ENCODE measurements around the gene ZNF565.
"Not testable (repeated sequence)": the region's sequence is repeated elsewhere in the genome, so short reads cannot be mapped to it uniquely, and the experiment has no call there.

ZNF565 gene

DNA sequence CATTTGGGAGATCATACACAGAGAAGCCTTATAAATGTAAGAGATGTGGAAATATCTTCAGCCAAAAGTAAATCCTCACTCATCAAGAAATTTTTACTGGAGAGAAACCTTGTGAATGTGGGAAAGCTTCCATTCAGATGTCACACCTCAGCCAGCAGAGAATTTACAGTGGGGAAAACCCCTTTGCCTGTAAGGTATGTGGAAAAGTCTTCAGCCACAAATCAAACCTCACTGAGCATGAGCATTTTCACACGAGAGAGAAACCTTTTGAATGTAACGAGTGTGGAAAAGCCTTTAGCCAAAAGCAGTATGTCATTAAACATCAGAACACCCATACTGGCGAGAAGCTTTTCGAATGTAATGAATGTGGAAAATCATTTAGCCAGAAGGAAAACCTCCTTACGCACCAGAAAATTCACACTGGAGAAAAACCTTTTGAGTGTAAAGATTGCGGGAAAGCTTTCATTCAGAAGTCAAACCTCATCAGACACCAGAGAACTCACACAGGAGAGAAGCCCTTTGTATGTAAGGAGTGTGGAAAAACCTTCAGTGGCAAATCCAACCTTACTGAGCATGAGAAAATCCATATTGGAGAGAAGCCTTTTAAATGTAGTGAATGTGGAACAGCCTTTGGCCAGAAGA lies 22.0 kb upstream of the ZNF565 start:
- no peak overlapping the region for H3K4me3 ChIP-seq (ENCODE audit: low read depth, low read length)
- TF ChIP-seq, protein P1, sequence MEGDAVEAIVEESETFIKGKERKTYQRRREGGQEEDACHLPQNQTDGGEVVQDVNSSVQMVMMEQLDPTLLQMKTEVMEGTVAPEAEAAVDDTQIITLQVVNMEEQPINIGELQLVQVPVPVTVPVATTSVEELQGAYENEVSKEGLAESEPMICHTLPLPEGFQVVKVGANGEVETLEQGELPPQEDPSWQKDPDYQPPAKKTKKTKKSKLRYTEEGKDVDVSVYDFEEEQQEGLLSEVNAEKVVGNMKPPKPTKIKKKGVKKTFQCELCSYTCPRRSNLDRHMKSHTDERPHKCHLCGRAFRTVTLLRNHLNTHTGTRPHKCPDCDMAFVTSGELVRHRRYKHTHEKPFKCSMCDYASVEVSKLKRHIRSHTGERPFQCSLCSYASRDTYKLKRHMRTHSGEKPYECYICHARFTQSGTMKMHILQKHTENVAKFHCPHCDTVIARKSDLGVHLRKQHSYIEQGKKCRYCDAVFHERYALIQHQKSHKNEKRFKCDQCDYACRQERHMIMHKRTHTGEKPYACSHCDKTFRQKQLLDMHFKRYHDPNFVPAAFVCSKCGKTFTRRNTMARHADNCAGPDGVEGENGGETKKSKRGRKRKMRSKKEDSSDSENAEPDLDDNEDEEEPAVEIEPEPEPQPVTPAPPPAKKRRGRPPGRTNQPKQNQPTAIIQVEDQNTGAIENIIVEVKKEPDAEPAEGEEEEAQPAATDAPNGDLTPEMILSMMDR (IDR thresholded peaks at IDR 0.05; ENCODE audit: borderline replicate concordance, insufficient read depth, low read depth, low read length), result no peak

DNA sequence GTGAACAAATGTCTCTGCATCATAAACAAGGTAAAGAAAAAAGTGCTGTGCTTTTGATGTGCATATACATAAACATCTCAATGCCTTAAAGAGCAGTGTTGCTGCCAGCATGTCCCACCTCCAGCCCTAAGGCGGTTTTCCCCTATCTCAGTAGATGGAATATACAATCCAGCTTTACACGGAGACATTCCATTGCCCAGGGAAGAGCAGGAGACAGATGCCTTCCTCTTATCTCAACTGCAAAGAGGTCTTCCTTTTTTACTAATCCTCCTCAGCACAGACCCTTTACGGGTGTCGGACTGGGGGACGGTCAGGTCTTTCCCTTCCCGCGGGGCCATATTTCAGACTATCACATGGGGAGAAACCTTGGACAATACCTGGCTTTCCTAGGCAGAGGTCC lies 19.2 kb upstream of the ZNF565 start:
- H3K4me3 ChIP-seq (ENCODE audit: low read depth, low read length), result not testable (repeated sequence)

DNA sequence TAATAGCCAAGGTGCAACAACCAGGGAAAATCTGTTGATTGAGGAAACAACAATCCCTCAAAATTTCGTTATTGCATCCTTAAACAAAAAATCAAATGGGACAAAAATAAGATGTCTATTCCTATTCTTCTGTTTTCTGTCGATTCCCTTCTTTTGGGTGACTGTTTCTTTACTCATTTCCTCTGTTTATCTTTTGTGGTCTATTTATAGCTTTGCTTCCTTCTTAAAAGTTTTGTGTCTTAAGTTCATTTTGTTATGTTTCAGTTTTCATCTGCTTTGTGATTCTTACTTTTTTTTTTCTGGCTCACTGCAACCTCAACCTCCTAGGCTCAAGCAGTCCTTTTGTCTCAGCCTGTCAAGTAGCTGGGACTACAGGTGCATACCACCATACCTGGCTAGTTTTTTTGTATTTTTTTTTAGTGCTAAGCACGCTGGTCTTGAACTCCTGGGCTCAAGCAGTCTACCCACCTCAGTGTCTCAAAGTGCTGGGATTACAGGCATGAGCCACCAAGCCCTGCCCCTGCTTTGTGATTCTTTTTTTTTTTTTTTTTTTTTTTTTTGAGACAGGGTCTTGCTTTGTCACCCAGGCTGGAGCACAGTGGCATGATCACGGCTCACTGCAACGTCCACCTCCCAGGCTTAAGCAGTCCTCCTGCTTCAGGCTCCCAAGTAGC lies 10.9 kb upstream of the ZNF565 start:
- H3K4me3 ChIP-seq (ENCODE audit: low read depth, low read length), result no peak overlapping the region
- TF ChIP-seq, protein P1 (IDR thresholded peaks at IDR 0.05; ENCODE audit: borderline replicate concordance, insufficient read depth, low read depth, low read length), result no peak

DNA sequence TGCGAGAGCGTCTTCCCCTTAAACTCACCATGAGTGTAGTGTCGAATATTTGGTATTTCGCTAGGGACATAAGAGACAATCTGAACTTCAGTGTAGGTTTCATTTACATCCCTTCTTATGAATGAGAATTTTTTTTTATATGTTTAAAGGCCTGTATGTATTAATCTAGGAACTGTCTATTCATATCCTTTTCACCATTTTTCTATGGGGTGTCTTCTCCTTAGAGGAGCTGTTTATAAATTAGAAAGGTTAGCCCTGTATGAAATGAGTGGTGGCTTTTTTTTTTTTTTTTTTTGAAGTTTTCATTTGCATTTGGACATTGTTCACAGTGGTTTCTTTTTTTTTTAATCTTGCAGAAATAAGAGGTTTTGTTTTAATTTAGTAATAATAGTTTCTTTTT lies 8.0 kb upstream of the ZNF565 start:
- TF ChIP-seq, protein P1 (IDR thresholded peaks at IDR 0.05; ENCODE audit: borderline replicate concordance, insufficient read depth, low read depth, low read length), result no peak
- no peak overlapping the region for H3K4me3 ChIP-seq (ENCODE audit: low read depth, low read length)

DNA sequence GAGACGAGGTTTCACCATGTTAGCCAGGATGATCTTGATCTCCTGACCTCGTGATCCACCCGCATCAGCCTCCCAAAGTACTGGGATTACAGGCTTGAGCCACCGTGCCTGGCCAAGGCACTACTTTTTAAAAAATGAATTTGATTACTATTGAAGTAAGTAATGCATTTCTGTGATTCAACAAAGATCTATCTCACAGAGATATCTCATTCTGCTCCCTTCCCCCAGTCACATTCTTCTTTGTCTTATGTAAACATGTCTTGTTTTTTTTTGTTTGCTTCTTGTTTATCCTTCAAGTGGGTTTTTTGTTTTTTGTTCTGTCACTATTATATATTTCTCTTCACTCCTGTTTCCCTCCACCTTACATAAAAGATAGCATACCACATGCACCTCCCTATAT lies 7.0 kb upstream of the ZNF565 start:
- H3K4me3 ChIP-seq (ENCODE audit: low read depth, low read length), result no peak overlapping the region
- TF ChIP-seq, protein P1 (IDR thresholded peaks at IDR 0.05; ENCODE audit: borderline replicate concordance, insufficient read depth, low read depth, low read length), result no peak

DNA sequence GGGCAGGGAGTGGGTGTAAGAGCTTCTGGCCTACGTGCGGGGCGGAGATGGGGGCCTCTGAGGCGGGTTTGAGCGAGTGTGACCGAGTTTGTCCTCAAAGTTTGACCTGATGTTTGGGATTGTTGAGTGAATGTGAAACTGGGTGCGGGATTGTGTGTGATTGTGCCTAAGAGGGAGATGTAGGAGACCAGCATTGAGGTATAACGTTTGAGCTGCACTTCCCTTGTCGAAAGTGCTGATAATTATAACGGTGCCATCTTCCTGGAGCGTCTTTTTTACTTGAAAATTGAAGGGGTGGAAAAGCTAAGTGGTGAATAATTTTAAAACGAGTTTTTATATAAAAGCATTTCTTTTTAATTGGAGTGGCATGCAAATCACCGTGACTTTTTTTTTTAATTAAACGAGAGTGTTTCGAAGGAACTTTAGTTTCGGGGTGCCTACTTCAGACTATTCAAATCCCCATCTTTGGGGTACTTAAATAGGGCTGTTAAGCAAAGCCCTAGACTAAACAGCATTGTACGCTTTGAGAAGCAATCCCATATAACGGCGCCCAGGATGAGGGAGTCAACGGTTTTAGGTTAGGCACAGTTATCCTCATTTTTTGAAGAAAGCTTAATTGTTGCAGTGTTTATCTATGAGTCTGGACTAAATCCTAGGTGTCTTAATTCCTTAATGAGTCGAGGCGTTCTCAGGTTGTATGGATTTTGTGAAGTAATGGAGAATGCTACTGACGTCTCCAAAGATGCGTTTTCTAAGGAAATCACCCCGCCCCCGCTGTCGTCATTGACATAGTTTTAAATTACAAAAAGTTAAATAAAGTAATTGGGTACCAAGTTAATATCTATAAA lies 1.0 kb upstream of the ZNF565 start:
- peak overlapping the region; percentile 78 for H3K4me3 ChIP-seq (ENCODE audit: low read depth, low read length)
- TF ChIP-seq, protein P1 (IDR thresholded peaks at IDR 0.05; ENCODE audit: borderline replicate concordance, insufficient read depth, low read depth, low read length), result no peak

DNA sequence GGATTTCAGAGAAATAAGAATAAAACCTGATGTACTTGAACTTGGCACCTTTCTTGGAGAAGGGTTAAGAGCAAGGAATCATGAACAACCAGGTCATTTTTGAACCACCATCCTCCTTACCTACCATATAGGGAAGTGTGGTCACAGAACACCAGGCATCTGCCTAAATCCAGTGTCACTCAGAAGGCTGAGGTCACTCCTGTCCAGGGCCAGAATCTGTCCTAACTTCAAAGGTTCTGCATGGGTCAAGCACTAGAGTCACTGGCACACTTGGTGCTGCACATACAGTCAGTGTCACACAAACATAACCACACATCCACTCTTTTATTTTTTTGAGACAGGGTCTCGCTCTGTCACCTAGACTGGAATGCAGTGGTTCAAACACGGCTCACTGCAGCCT lies 1.6 kb downstream of the ZNF565 start:
- TF ChIP-seq, protein P1 (IDR thresholded peaks at IDR 0.05; ENCODE audit: borderline replicate concordance, insufficient read depth, low read depth, low read length), result no peak
- H3K4me3 ChIP-seq (ENCODE audit: low read depth, low read length), result no peak overlapping the region

All from GM12875 (cell line).